Measurements from ENCODE around the gene FAM3A. TPM values are rescaled to one million over a fixed set of nuclear protein-coding genes. Genes with fewer than 3 reads are reported as not detected.

Gene FAM3A
- total and polyA plus RNA-seq, 2 of the 8 experiments (the other 6 are each of a cell fraction or from before 2014, with no cell fraction given) = 16.2 to 18.6 TPM

DNA sequence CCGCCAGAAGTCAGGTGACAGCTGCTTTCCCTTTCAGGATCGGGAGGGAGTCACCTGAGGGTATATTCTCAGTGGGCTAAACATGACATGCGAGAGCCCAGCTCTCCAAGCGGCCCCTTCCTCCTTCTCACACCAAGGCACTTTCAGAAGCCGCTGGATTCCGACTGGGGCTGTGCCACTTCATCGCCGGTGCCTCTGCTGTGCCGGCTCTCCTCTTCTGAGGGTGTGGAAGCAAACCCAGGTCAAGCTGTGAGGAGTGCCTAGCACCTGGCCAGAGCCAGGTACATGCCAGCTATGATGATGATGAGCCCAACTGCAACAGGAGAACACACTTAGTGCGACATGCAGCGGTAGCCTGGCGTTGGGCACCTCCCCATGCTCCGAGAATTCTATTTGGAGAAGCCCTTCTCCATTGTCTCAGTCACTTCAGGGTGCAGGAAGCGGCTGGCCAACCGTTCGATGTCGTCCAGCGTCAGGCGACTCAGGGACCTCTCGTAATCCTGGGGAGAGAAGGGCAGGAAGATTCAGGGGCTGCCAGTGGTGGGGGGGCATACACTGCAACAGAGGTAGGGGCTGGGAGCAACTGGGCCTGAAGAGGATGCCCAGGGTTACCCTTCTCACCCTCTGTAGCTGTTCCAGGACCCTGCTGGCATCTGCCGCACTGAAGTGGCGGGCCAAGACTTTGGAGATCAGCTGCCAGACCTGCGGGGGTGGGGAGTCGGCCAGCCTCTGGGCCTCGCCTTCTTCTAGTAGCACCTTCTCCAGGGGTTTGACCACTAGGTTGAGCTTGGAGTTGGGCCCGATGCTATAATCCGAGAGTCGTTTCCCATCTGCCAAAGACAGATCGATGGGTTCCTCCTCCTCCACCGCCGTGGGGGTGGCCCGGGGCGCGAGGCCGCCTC lies 30.6 kb downstream of the FAM3A start (continued):
- TF ChIP-seq FOSL1 (IDR thresholded peaks at IDR 0.05; ENCODE audit: insufficient read depth, low read depth, low read length) (no peak), HDAC2 (IDR thresholded peaks at IDR 0.05; ENCODE audit: borderline replicate concordance in 1 of 2, low read depth in 2 of 2, low read length in 2 of 2) (no peak)

Data from H1 (cell line).